ENCODE results near the gene PLCB1. TPM values are rescaled to one million over a fixed set of nuclear protein-coding genes. Genes with fewer than 3 reads are reported as not detected.

PLCB1 gene
- total RNA-seq, 1 experiment from 2014 or later: 11.3 TPM

GRCh38 chr20:8663424-8663823 is 531.4 kb downstream of the PLCB1 start (continued):
- TF ChIP-seq AFF4 (CRISPR knock-in tag; IDR thresholded peaks at IDR 0.05; ENCODE audit: borderline replicate concordance): no peak
- no peak for TF ChIP-seq PRRX2 (CRISPR knock-in tag; IDR thresholded peaks at IDR 0.05)

GRCh38 chr20:8664778-8665177 is 532.7 kb downstream of the PLCB1 start:
- Mint-ChIP-seq H3K27me3 (ENCODE audit: low read depth) (no peaks in the 10 kb centered on the region), H3K4me1 (no peaks in the 10 kb centered on the region), H3K27ac (no peak overlapping the region), H3K4me3 (no peak overlapping the region), H3K9me3 (no peaks in the 10 kb centered on the region), H3K36me3 (no peaks in the 10 kb centered on the region)
- TF ChIP-seq USF2 (CRISPR knock-in tag; IDR thresholded peaks at IDR 0.05) (no peak), HMGXB4 (CRISPR knock-in tag; IDR thresholded peaks at IDR 0.05) (no peak), CDX4 (CRISPR knock-in tag; IDR thresholded peaks at IDR 0.05; ENCODE audit: borderline replicate concordance) (no peak), CREM (CRISPR knock-in tag; IDR thresholded peaks at IDR 0.05) (no peak), ZNF219 (CRISPR knock-in tag; IDR thresholded peaks at IDR 0.05; ENCODE audit: borderline replicate concordance) (no peak), EMX1 (CRISPR knock-in tag; IDR thresholded peaks at IDR 0.05) (no peak), HMGA2 (CRISPR knock-in tag; IDR thresholded peaks at IDR 0.05) (no peak)
- ChIA-PET POLR2A (no interaction called here), CTCF (interaction anchor here (0.8 kb wide), 1 partner anchor 58 kb away, joined by 3 read pairs; no protein-coding TSS in a partner anchor)
- DNase-seq (ENCODE audit: low spot score) (no peak), ATAC-seq (peak; percentile 81)

GRCh38 chr20:8667306-8667705 is 535.2 kb downstream of the PLCB1 start:
- ChIA-PET CTCF (no interaction called here), POLR2A (no interaction called here)
- Mint-ChIP-seq H3K4me3 (no peak overlapping the region), H3K9me3 (no peaks in the 10 kb centered on the region), H3K36me3 (no peaks in the 10 kb centered on the region), H3K4me1 (peaks cover 14% of the 10 kb centered on the region), H3K27me3 (ENCODE audit: low read depth) (no peaks in the 10 kb centered on the region), H3K27ac (no peak overlapping the region; the same call in 1 of the 2 replicates)
- DNase-seq (ENCODE audit: low spot score): no peak
- no peak for ATAC-seq
- no peak for TF ChIP-seq ARID4B (CRISPR knock-in tag; IDR thresholded peaks at IDR 0.05; ENCODE audit: borderline replicate concordance)
- TF ChIP-seq PRDM15 (CRISPR knock-in tag; IDR thresholded peaks at IDR 0.05): no peak

Measured in WTC11 (cell line).